Adrenal gland (tissue), 5 donors: ENCODE data around the gene HELZ.

Experiments
- POLR2A ChIP-seq, 2 donors: fragments of 450-650 bp; IDR thresholded peaks; one replicate each; pipeline ENCODE4 v1.6.1; 2017; ENCODE audit warnings: antibody characterized with exemption in 2 of 2, mild to moderate bottlenecking in 2 of 2, moderate library complexity in 1 of 2
- TF ChIP-seq, protein P1 (sequence below), 6 experiments: fragments of 450-650 bp in 4 of 6; fragments of 200-600 bp in 2 of 6; sonication (generic) in 1 of 6; IDR thresholded peaks; 1 replicate in 5 of 6; 2 replicates in 1 of 6; pipeline versions ENCODE4 v1.5.1 to v1.8.0; 2016 to 2021; ENCODE audit warnings: antibody characterized with exemption in 6 of 6, mild to moderate bottlenecking in 2 of 6, moderate library complexity in 1 of 6
- donor health status: DM: no; HTN: no; CAD: no.

DNA sequence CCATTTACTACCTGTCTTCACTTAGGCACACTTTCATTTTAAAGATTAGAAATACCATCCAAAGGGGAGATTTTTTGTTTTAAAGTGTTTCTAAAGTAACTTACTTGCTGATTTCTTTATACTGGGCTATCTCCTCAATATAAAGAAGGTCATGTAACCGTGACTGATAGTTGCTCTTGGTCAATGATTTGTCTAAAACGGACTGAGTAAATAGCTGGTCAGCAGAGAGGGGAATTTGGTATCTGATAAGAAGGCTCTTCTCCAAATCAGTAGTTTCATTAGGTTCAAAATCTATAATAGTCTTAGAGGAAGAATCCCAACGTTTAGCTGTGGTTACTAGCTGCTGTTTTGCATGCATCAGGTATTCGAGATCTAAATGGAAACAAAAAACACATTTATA is 66.4 kb downstream of the HELZ start:
- TF ChIP-seq, protein P1, sequence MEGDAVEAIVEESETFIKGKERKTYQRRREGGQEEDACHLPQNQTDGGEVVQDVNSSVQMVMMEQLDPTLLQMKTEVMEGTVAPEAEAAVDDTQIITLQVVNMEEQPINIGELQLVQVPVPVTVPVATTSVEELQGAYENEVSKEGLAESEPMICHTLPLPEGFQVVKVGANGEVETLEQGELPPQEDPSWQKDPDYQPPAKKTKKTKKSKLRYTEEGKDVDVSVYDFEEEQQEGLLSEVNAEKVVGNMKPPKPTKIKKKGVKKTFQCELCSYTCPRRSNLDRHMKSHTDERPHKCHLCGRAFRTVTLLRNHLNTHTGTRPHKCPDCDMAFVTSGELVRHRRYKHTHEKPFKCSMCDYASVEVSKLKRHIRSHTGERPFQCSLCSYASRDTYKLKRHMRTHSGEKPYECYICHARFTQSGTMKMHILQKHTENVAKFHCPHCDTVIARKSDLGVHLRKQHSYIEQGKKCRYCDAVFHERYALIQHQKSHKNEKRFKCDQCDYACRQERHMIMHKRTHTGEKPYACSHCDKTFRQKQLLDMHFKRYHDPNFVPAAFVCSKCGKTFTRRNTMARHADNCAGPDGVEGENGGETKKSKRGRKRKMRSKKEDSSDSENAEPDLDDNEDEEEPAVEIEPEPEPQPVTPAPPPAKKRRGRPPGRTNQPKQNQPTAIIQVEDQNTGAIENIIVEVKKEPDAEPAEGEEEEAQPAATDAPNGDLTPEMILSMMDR (IDR thresholded peaks at IDR 0.05) = no peak
- no peak for TF ChIP-seq POLR2A (IDR thresholded peaks at IDR 0.05)
